SU-DHL-6 (cell line): ENCODE data around the gene GRIK1.

Experiments used
- H2AFZ ChIP-seq: fragments of 200-600 bp; sonication (generic); 2 replicates; pipeline ENCODE4 v1.6.1; 2014; ENCODE audit warnings: low read depth, mild to moderate bottlenecking, moderate library complexity, mixed read lengths, antibody characterized with exemption, low read length; ENCODE audit not compliant: severe bottlenecking
- H3F3A ChIP-seq: fragments of 200-600 bp; shearing (Covaris generic); 2 replicates; pipeline ENCODE4 v1.6.0; 2016; ENCODE audit warnings: antibody characterized with exemption, mild to moderate bottlenecking; ENCODE audit not compliant: insufficient read depth
- H3K27ac ChIP-seq: fragments of 200-600 bp; sonication (generic); 2 replicates; pipeline ENCODE4 v1.5.1; 2016; ENCODE audit warnings: low read depth, mild to moderate bottlenecking, low read length, moderate library complexity, mixed read lengths
- H3K27me3 ChIP-seq: fragments of 200-600 bp; sonication (generic), shearing (Covaris generic); 2 replicates; pipeline ENCODE4 v1.6.0; 2014; ENCODE audit warnings: mild to moderate bottlenecking, low read length
- H3K36me3 ChIP-seq: fragments of 200-600 bp; sonication (generic); 2 replicates; pipeline ENCODE4 v1.6.1; 2014; ENCODE audit warnings: mild to moderate bottlenecking, low read length, mixed read lengths
- H3K4me2 ChIP-seq: fragments of 300-600, 200-600 bp; shearing (Covaris generic), sonication (generic); 2 replicates; pipeline ENCODE4 v1.6.0; 2014; ENCODE audit warnings: low read length, low read depth, mild to moderate bottlenecking; ENCODE audit not compliant: poor library complexity, severe bottlenecking
- H3K4me3 ChIP-seq: fragments of 200-600 bp; sonication (generic); 2 replicates; pipeline ENCODE4 v1.5.1; 2014; ENCODE audit warnings: antibody characterized with exemption, low read length, mild to moderate bottlenecking, mixed read lengths; ENCODE audit not compliant: insufficient read depth, poor library complexity, severe bottlenecking
- H3K79me2 ChIP-seq: fragments of 200-600 bp; sonication (generic); 2 replicates; pipeline ENCODE4 v1.6.1; 2014; ENCODE audit warnings: mild to moderate bottlenecking, low read length, moderate library complexity; ENCODE audit not compliant: insufficient read depth
- H3K9ac ChIP-seq: fragments of 200-600 bp; sonication (generic); 2 replicates; pipeline ENCODE4 v1.7.0; 2014; ENCODE audit warnings: mild to moderate bottlenecking, low read length
- H3K9me2 ChIP-seq: fragments of 200-600 bp; sonication (generic); replicated peaks from 2 replicates; pipeline ENCODE4 v1.6.1; 2014; ENCODE audit warnings: low read length; ENCODE audit not compliant: insufficient read depth
- H3K9me3 ChIP-seq: fragments of 200-600 bp; sonication (generic); 2 replicates; pipeline ENCODE4 v1.6.1; 2014; ENCODE audit warnings: low read length, mixed read lengths; ENCODE audit not compliant: insufficient read depth
- H4K20me1 ChIP-seq: fragments of 200-600 bp; sonication (generic); 2 replicates; pipeline ENCODE4 v1.6.1; 2014; ENCODE audit warnings: low read depth, mild to moderate bottlenecking, antibody characterized with exemption, low read length, moderate library complexity, mixed read lengths
- EZH2phosphoT487 ChIP-seq: fragments of 200-600 bp; sonication (generic), shearing (Covaris generic); conservative IDR thresholded peaks from 2 replicates; pipeline ENCODE4 v1.6.1; 2018; ENCODE audit warnings: mild to moderate bottlenecking, antibody characterized with exemption, low read length, moderate library complexity, mixed read lengths
- TF ChIP-seq, protein P1 (sequence below): fragments of 200-600 bp; sonication (generic); IDR thresholded peaks from one replicate; pipeline ENCODE4 v1.5.1; 2017; ENCODE audit warnings: antibody characterized with exemption, mild to moderate bottlenecking, low read length, moderate library complexity; ENCODE audit not compliant: insufficient read depth, poor library complexity, severe bottlenecking

GRIK1 gene

DNA sequence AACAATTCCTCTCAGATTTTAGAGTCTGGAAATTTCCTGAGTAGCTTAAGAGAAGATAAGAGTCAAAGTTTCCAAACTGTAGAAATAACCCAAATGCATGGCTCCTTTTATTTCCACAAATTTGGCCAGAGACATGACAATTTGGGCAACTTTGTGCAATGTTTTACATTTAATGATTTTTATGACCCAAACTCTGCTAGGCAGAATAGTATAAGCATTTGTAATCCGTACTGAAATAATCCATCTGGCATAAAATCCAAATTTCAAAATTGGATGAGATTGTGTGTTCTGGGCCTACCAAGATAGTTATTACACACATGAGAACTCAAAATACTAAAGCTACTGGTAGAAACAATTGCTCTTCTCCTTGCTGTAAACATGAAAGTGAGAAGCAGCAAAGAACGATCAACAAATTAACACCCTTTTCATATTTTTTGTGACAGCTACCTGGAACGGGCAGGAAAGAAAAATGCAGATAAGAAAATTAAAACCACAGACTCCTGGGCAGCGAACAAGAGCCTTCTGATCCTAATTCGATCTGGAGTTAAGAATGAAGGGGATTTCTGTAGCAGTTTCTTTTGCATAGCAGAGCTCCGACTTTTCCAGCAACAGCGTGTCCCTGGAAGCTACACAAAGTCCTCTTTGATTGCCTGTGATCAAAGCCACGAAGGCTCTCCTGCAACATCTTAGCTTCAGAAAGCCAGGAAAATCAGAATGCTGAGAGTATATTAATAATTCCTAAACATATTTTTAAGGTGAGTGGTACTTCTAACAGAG is 191.2 kb downstream of the GRIK1 start:
- Histone ChIP-seq H3K9me2 (no peaks in the 10 kb centered on the region; the same call in 1 of the 2 replicates), H3K79me2 (no peaks in the 10 kb centered on the region), H3K9me3 (0 out of 2 replicates have a peak, but pooled peaks cover 3% of the 10 kb centered on the region), H2AFZ (no peak overlapping the region), H3K27me3 (no peaks in the 10 kb centered on the region), H3K27ac (no peak overlapping the region), H3K4me3 (no peak overlapping the region), H3K9ac (no peak overlapping the region), H3K4me2 (no peak overlapping the region), H3F3A (no peaks in the 10 kb centered on the region), H3K36me3 (no peaks in the 10 kb centered on the region), H4K20me1 (no peaks in the 10 kb centered on the region)
- TF ChIP-seq EZH2phosphoT487, result no peak
- TF ChIP-seq, protein P1, sequence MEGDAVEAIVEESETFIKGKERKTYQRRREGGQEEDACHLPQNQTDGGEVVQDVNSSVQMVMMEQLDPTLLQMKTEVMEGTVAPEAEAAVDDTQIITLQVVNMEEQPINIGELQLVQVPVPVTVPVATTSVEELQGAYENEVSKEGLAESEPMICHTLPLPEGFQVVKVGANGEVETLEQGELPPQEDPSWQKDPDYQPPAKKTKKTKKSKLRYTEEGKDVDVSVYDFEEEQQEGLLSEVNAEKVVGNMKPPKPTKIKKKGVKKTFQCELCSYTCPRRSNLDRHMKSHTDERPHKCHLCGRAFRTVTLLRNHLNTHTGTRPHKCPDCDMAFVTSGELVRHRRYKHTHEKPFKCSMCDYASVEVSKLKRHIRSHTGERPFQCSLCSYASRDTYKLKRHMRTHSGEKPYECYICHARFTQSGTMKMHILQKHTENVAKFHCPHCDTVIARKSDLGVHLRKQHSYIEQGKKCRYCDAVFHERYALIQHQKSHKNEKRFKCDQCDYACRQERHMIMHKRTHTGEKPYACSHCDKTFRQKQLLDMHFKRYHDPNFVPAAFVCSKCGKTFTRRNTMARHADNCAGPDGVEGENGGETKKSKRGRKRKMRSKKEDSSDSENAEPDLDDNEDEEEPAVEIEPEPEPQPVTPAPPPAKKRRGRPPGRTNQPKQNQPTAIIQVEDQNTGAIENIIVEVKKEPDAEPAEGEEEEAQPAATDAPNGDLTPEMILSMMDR, result no peak

DNA sequence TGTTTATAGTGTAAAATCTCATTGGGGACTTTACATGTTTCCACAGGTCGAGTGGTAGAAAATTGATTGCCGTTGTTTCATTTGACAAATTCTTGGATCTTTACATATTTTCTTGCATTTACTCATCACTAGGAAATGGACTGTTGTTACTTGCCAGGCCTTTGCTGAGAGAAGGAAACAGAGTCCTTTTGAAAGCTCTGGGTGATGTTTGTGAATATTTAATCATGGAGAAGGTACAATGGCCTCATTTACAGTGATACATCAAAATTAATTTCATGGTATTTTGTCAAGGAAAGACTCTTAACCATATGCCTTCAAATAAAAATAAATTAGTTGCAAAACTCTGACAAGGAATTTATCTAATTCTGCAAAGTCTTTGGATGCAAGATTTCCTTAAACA is 198.0 kb downstream of the GRIK1 start:
- no peaks in the 10 kb centered on the region for H4K20me1 ChIP-seq
- H3F3A ChIP-seq, result no peaks in the 10 kb centered on the region
- H2AFZ ChIP-seq, result no peak overlapping the region
- TF ChIP-seq, protein P1, result no peak
- TF ChIP-seq EZH2phosphoT487, result no peak
- no peaks in the 10 kb centered on the region for H3K79me2 ChIP-seq
- H3K9me3 ChIP-seq, result no peaks in the 10 kb centered on the region
- no peaks in the 10 kb centered on the region; the same call in 1 of the 2 replicates for H3K9me2 ChIP-seq
- no peak overlapping the region for H3K27ac ChIP-seq
- H3K36me3 ChIP-seq, result no peaks in the 10 kb centered on the region
- H3K9ac ChIP-seq, result no peak overlapping the region
- H3K27me3 ChIP-seq, result no peaks in the 10 kb centered on the region
- H3K4me3 ChIP-seq, result no peak overlapping the region
- no peak overlapping the region for H3K4me2 ChIP-seq

DNA sequence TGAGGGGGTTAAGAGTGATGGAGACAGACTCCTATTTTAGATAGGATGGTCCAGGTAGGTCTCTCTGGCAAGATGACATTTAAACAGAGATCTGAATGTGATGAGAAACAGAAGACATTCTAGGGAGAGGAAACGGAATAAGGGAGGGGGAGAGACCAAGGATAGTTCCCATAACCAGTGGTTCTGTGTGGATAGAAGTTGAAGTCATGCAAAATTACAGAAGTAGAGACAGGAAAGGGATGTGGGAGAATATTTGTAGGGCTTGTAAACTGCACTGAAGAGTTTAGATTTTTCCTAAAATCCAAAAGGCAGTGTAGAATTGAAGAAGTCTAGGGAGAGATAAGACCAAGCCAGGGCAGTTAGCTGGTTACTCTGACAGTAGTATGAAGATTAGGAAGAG is 200.6 kb downstream of the GRIK1 start:
- Histone ChIP-seq H3K4me2 (no peak overlapping the region), H3K9me3 (no peaks in the 10 kb centered on the region), H4K20me1 (no peaks in the 10 kb centered on the region), H3K9me2 (no peaks in the 10 kb centered on the region), H3F3A (no peaks in the 10 kb centered on the region), H2AFZ (no peak overlapping the region), H3K36me3 (no peaks in the 10 kb centered on the region), H3K79me2 (no peaks in the 10 kb centered on the region), H3K4me3 (no peak overlapping the region), H3K27ac (no peak overlapping the region), H3K9ac (no peak overlapping the region), H3K27me3 (no peaks in the 10 kb centered on the region)
- no peak for TF ChIP-seq EZH2phosphoT487
- TF ChIP-seq, protein P1, result no peak
